ENCODE results near the gene LSS.

DNA sequence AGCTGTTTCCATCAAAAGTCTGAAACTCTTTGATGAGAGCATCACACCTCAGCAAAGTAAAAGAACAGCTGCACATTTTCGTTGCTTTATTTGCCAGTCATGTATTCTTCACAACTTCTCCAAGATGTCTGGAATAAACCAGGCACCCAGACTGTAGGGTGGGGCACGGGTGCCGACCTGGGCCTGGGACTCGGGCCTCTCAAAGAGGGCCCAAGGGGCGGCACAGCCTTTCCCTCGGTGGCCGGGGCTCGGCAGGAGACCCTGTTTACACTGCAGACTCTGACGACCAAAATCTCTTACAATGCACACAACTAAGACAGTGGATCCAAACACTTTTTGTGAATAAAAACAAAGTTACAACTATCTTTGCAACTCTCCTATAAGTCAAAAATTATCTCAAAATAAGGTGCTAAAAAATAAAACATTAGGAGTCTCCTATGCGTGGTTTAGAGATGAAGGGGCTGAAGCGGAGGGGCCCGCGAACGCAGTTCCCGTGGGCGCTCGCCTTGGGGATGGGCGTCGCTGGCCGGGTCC lies 696 bp downstream of the LSS start:
- TF ChIP-seq, protein P1, sequence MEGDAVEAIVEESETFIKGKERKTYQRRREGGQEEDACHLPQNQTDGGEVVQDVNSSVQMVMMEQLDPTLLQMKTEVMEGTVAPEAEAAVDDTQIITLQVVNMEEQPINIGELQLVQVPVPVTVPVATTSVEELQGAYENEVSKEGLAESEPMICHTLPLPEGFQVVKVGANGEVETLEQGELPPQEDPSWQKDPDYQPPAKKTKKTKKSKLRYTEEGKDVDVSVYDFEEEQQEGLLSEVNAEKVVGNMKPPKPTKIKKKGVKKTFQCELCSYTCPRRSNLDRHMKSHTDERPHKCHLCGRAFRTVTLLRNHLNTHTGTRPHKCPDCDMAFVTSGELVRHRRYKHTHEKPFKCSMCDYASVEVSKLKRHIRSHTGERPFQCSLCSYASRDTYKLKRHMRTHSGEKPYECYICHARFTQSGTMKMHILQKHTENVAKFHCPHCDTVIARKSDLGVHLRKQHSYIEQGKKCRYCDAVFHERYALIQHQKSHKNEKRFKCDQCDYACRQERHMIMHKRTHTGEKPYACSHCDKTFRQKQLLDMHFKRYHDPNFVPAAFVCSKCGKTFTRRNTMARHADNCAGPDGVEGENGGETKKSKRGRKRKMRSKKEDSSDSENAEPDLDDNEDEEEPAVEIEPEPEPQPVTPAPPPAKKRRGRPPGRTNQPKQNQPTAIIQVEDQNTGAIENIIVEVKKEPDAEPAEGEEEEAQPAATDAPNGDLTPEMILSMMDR (conservative IDR thresholded peaks at IDR 0.05 in 1 of 2, IDR thresholded peaks at IDR 0.05 in 1 of 2; ENCODE audit: extremely low read depth in 1 of 2, insufficient read depth in 1 of 2, low read depth in 1 of 2, low read length in 2 of 2) = no peak
- TF ChIP-seq EZH2 (IDR thresholded peaks at IDR 0.05; ENCODE audit: borderline replicate concordance, low read length) = no peak
